Thoracic aorta (tissue), 2 donors: Measurements from ENCODE around the gene RALA. TPM values are rescaled to one million over a fixed set of nuclear protein-coding genes. Genes with fewer than 3 reads are reported as not detected.

Experiments used
- ATAC-seq: fragments of 150-250 bp; one replicate; pipeline ENCODE4 v1.8.0; 2017; ENCODE audit warnings: low read depth; ENCODE audit not compliant: insufficient number of reproducible peaks, low FRiP score
- DNase-seq: peaks from one replicate; pipeline ENCODE4 v3.0.0-alpha.2; 2020; ENCODE audit warnings: low spot score
- H3K27ac ChIP-seq, 2 donors: fragments of 200-600 bp; sonication (generic); 1 replicate in 1 of 2; 2 replicates in 1 of 2; pipeline ENCODE4 v1.5.1; 2016; ENCODE audit warnings: mild to moderate bottlenecking in 2 of 2, moderate library complexity in 2 of 2
- H3K27me3 ChIP-seq: fragments of 200-600 bp; sonication (generic); replicated peaks from 2 replicates; pipeline ENCODE4 v1.6.0; 2016; ENCODE audit warnings: mild to moderate bottlenecking; ENCODE audit not compliant: insufficient read depth
- H3K36me3 ChIP-seq: fragments of 200-600 bp; sonication (generic); one replicate; pipeline ENCODE4 v1.5.1; 2016
- H3K4me1 ChIP-seq, 2 donors: fragments of 200-600 bp; sonication (generic); 1 replicate in 1 of 2; 2 replicates in 1 of 2; pipeline versions ENCODE4 v1.5.1 to v1.6.0; 2016; ENCODE audit warnings: low read depth in 2 of 2, mild to moderate bottlenecking in 1 of 2; ENCODE audit not compliant: control insufficient read depth in 1 of 2
- H3K4me3 ChIP-seq: fragments of 200-600 bp; sonication (generic); 2 replicates; pipeline ENCODE4 v1.5.1; 2016; ENCODE audit warnings: mild to moderate bottlenecking
- H3K9me3 ChIP-seq: fragments of 200-600 bp; sonication (generic); 2 replicates; pipeline ENCODE4 v1.5.1; 2016
- CTCF ChIP-seq: fragments of 200-600 bp; sonication (generic); IDR thresholded peaks from one replicate; pipeline ENCODE4 v1.5.1; 2019; ENCODE audit warnings: antibody characterized with exemption
- total RNA-seq, 2 donors: library from RNA; depleted of rRNA; stranded (reverse); fragments of >200 nt; gene quantifications; one replicate each; pipeline versions ENCODE4 v1.1.0 to v1.2.3, GENCODE V29; 2016

RALA gene
- total RNA-seq, 2 donors from 2014 or later = 7.3 to 9.8 TPM

GRCh38 chr7:39606941-39607340 is 16.4 kb upstream of the RALA start:
- H3K9me3 ChIP-seq = no peaks in the 10 kb centered on the region
- H3K4me3 ChIP-seq = no peak overlapping the region
- H3K36me3 ChIP-seq = no peaks in the 10 kb centered on the region
- ATAC-seq (no peak), DNase-seq (no peak)
- H3K27ac ChIP-seq = no peak overlapping the region
- TF ChIP-seq CTCF = no peak
- H3K27me3 ChIP-seq = no peaks in the 10 kb centered on the region
- H3K4me1 ChIP-seq = peaks cover 5 to 8% of the 10 kb centered on the region in 2 donors

GRCh38 chr7:39607865-39608264 is 15.5 kb upstream of the RALA start:
- peaks cover 5 to 8% of the 10 kb centered on the region in 2 donors for H3K4me1 ChIP-seq
- ATAC-seq = no peak
- H3K4me3 ChIP-seq = no peak overlapping the region
- no peaks in the 10 kb centered on the region for H3K36me3 ChIP-seq
- no peak overlapping the region for H3K27ac ChIP-seq
- no peak for DNase-seq
- H3K27me3 ChIP-seq = no peaks in the 10 kb centered on the region
- TF ChIP-seq CTCF = no peak
- H3K9me3 ChIP-seq = no peaks in the 10 kb centered on the region

DNA sequence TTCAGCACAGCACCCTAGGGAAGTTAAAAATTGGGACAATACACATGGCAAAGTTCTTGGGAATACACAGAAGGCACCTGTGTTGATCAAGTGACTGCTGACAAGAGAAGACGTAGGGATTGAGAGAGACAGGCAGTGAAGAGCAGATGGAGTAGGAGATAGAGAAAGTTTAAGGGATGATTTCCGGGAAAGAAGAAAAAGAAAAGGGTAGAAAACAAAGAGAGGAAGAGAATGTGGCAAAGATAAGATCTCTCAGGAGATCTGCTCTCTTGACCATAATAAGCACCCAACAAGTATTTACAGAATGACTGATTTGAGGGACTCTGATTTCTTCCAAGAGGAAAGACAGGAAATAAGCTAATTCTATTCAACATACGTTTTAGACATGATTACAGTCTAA is 15.1 kb upstream of the RALA start:
- no peak for DNase-seq
- Histone ChIP-seq H3K4me1 (peaks cover 5 to 8% of the 10 kb centered on the region in 2 donors), H3K9me3 (no peaks in the 10 kb centered on the region), H3K27me3 (no peaks in the 10 kb centered on the region), H3K27ac (no peak overlapping the region), H3K4me3 (no peak overlapping the region), H3K36me3 (no peaks in the 10 kb centered on the region)
- ATAC-seq = no peak
- no peak for TF ChIP-seq CTCF

- no peak for DNase-seq
Observed at GRCh38 chr7:39609113-39609934, 14.0 kb upstream of the RALA start.

DNA sequence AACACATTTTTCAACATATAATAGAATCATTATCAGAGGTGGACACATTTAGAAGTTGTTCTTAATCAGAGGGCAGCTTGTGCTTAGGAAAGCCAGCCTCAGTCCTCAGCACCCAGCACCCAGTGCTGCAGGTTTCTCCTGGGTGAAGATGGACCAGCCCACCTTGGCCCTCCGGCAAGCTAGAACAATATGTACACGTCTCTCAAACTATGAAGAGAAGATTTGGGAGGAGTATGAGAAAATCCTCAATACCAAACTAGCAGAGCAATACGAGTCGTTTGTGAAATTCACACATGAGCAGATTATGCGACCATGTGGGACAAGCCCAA is 13.5 kb upstream of the RALA start:
- H3K27me3 ChIP-seq = no peaks in the 10 kb centered on the region
- TF ChIP-seq CTCF = no peak
- ATAC-seq (no peak), DNase-seq (no peak)
- no peaks in the 10 kb centered on the region for H3K9me3 ChIP-seq
- peaks cover 5 to 8% of the 10 kb centered on the region in 2 donors for H3K4me1 ChIP-seq
- peak overlapping the region; percentile 58 for H3K4me3 ChIP-seq
- no peaks in the 10 kb centered on the region for H3K36me3 ChIP-seq
- H3K27ac ChIP-seq = no peak overlapping the region

More at GRCh38 chr7:39609113-39609934, 14.0 kb upstream of the RALA start:
- H3K4me3 ChIP-seq = peak overlapping the region; percentile 58
- H3K9me3 ChIP-seq = no peaks in the 10 kb centered on the region
- ATAC-seq = no peak
- H3K27ac ChIP-seq = no peak overlapping the region
- no peak for TF ChIP-seq CTCF
- H3K27me3 ChIP-seq = no peaks in the 10 kb centered on the region
- H3K36me3 ChIP-seq = no peaks in the 10 kb centered on the region
- H3K4me1 ChIP-seq = peaks cover 5 to 8% of the 10 kb centered on the region in 2 donors
